Measurements from ENCODE around the gene HSPG2.
"Not testable (repeated sequence)": the region's sequence is repeated elsewhere in the genome, so short reads cannot be mapped to it uniquely, and the experiment has no call there.

The HSPG2 gene

DNA sequence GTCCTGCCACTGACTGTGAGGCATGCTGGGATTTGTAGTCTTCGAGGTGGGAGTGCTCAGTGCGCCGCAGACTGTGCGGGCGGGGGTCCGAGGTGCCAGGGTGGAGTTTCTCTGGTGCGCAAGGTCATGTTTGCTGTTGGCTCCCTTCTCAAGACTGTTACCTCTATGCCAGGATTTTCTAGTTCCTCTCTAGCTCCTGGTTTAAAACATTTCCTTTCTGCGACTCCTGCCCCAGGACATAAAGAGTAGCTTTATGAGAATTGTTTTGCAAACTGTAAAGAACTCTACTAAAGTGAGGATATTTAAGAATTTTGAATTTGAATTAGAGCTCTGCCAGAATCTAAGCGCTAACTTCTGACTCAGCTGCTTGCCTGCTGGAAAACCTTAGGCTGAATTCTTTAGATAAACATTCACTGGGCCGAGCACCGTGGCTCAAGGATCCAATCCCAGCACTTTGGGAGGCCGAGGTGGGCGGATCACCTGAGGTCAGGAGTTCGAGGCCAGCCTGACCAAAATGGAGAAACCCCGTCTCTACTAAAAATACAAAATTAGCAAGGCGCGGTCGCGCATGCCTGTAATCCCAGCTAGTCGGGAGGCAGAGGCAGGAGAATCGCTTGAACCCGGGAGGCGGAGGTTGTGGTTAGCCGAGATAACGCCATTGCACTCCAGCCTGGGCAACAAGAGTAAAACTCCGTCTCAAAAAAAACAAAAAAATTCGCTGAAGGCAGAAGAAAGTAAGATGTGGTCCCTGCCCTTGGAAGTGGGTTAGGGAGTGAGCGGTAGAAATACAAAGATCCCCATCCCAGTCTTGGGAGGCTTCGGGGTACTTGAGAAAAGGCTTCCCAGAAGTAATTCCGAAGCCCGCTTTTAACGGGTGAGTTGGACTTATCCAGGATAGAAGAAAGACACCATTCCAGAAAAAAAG is 153.2 kb downstream of the HSPG2 start:
- no peak for DNase-seq (ENCODE audit: low read depth)

DNA sequence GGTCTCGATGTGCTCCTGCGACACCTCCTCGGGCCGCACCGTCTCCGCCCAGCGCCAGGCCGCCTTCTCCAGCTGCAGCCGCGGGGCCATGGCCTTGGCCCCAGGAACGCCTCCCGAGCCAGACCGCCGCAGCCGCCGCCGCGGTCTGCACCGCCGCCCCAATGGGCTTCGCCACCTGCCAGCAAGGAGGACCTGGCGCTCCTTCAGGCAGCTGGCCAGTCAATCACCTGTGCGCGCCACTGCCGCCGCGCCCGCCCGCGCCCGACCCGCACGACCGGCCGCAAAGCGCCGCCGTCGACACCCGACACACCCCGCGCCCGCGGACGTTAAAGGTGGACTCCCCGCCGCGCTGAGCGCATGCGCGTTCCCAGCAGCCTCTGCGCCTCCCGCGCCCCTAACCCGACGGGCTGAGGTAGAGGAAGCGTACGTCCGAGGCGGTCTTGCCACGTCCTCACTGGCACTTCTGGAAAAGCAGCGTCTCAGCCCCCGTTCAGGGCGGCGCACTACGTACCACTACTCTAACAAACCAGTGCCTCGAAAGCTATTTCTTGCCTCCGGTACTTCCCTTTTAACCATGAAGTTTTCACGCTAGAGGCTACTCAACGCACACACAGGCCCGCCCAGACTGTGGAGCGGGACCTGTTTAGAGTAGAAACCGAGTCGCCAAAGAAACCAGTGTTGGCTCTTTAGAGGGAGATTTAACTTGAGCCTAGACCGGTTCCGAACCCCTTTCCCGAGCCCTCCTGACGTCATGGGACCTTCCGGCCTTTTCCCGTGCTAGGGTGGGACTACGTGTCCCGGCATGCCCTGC is 154.0 kb downstream of the HSPG2 start, which contains the start of gene USP48:
Gene USP48, minus strand, starts transcription at position 282 of the 811 bp plus-strand sequence. Its CDS starts 192 bp downstream, at position 90.
- peak; percentile 94 for DNase-seq (ENCODE audit: low read depth)

DNA sequence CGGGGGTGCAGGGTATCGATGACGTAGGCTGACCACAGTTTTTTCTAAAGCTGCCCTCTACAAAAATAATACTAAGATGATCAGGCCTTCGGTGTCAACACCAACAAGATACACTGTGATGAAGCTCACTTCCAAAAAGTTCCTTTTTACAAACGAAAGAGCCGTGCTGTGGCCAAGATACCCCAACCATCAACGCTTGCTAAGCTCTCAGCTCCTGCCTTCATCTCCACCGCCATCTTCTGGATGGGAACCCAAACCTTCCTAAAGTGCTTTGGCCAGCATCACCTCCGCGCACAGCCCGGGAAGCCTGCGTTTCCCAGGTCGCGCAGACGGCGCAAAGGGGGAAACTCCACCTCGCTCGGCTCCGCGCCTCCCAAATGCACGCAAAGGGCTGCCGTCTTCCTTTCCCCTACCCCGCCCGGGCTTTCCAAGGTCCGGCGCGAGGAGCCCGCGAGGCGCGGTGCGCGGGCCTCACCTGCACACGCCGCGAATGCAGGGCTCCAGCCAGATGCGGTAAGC is 154.7 kb downstream of the HSPG2 start:
- peak; percentile 2 for DNase-seq (ENCODE audit: low read depth)

DNA sequence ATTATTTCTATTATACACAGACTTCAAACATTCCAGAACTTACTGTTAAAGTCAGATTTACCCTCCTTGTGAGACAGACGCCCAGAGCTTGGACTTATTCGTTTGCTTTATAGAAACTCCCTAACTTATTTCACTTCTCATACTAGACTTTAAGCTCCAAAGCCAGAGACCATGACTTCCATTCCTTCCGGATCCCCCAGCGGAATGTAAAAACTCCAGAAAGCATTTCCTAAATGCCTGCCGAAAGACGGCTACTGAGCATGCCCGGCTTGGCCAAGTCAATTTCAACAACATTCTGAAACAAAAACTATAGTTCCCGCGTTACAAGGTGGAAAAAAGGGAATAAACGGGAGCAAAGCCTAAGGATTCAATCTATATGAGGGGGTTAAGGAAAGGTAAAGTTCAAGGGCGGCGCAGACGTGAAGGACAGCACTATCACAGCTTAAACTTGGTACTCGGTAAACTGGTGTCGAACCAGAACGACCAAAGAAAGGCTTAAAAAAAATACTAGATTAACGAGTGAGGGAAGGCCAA is 155.2 kb downstream of the HSPG2 start:
- DNase-seq (ENCODE audit: low read depth) = no peak

DNA sequence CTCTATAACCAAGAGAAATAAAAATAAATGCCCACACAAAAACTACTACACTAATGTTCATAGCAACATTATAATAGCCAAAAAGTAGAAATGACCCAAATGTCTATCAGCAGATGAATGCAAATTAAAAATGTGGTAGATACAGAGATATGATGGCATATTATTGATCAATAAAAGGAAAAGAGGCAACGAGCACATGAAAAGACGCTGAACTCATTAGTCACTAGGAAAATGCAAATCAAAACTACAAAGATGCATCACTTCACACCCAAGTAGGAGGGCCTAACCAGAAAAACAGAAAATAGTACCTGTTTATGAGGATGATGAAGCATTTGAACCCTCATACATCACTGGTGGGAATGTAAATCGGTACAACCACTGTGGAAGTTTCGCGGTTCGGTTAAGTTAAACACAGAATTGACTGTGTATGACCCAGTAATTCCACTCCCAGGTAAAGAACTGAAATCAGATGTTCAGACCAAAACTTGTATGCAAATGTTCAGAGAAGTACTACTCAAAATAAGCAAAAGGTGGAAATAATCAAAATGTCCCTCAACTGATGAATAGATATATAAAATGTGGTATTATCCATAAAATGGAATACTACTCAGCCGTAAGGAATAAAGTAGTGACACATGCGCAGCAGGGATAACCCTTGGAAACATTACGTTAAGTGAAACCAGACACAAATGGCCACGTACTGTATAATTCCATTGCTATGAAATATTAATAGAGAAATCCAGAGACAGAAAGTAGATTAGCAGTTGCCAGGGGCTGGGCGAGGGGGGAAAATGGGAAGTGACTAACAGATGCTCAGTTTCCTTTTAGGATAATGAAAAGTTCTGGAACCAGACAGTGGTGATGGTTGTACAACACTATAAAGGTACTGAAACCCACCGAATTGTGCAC is 157.2 kb downstream of the HSPG2 start:
- peak; percentile 45 for DNase-seq (ENCODE audit: low read depth)

DNA sequence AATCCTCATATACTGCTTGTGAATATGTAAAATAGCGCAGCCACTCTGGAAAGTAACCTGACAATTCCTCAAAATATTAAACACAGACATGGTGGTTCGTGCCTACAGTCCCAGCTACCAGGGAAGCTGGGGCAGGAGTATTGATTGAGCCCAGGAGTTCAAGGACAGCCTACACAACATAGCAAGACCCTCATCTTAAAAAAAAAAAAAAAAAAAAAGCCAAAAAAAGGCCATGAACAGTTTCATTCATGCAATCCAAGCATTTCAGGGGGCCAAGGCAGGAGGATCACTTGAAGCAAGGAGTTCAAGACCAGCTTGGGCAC is 158.7 kb downstream of the HSPG2 start:
- DNase-seq (ENCODE audit: low read depth) = no peak

DNA sequence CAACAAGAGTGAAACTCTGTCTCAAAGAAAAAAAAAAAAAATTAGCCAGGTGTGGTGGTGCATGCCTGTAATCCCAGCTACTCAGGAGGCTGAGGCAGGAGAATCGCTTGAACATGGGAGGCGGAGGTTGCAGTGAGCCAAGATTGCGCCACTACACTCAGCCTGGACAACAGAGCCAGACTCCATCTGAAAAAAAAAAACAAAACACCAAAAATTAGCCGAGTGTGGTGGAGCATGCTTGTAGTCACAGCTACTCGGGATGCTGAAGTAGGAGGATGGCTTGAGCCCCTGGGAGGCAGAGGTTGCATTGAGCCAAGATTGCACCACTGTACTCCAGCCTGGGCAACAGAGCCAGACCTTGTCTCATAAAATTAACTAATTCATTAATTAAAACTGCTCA is 160.2 kb downstream of the HSPG2 start:
- not testable (repeated sequence) for DNase-seq (ENCODE audit: low read depth)

DNA sequence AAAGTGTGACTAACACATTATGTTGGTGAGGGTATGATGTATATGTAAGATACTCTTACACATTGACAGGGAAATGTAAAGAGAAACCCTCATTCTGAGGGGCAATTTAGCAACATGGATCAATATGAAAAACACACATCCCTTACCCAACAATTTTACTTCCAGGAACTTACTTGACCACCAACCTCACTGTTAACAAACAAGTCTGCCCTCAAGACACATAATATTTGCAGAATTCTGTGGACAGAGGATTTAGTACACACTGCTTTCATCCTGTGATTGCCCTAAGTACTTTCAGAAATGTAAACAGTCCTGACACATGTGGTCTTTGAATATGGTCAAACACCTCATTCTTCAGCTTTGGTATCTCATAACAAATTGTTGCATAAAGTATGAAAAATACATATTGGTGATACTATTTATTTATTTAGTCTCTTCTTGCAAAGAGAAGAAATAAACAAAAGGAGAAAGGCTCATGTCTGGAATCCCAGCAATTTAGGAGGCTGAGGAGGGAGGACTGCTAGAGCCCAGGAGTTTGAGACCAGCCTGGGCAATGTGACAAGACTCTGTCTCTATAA is 161.0 kb downstream of the HSPG2 start:
- DNase-seq (ENCODE audit: low read depth) = no peak

DNA sequence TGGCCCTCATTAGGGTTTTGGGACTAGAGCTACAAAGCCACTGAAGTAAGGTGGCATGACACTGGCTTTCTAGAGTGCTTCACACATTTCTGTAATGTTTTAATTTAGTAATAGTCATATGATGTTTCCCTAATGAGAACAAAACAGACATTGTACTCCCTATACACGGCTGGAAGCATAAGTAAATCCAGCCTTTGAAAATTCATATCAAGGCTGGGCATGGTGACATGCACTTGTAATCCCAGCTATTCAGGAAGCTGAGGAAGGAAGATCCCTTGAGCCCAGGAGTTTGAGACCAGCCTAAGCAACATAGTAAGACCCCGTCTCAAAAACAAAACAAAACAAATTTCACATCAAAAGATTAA is 161.6 kb downstream of the HSPG2 start:
- DNase-seq (ENCODE audit: low read depth) = no peak

DNA sequence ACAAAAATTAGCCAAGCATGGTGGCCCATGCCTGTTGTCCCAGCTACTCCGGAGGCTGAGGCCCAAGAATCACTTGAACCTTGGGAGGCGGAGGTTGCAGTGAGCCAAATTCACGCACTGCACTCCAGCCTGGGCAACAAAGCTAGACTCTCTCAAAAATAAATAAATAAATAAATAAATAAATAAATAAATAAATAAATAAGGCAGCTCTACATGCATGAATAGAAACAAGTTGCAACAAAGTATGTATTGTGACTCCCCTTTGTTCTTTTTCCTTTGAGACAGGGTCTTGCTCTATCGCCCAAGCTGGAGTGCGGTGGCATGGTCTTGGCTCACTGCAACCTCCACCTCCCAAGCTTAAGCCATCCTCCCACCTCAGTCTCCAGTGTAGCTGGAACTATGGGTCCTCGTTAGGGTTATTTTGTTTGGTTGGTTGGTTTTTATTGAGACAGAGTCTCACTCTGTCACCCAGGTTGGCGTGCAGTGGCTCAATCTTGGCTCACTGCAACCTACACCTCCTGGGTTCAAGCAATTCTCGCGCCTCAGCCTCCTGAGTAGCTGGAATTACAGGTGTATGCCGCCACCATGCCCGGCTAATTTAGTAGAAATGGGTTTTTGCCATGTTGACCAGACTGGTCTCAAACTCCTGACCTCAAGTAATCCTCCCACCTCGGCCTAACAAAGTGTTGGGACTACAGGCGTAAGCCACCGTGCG is 162.1 kb downstream of the HSPG2 start:
- DNase-seq (ENCODE audit: low read depth) = no peak

DNA sequence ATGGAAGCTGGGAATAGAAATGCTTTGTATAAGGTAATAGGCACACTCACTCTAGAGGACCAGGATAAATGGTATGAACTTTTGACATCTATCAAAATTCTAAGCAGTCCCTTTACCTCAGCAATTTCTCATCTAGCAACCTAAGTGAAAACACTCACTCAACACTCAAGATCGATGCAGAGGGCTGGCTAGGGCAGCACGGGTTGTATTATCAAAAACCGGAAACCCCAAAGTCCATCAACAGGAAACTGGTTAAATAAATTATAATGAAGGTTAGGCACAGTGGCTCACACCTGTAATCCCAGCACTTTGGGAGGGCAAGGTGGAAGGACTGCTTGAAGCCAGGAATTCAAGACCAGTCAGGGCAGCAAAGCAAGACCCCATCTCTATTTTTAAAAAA is 163.5 kb downstream of the HSPG2 start:
- DNase-seq (ENCODE audit: low read depth) = no peak
